OCI-LY1 (cell line): ENCODE measurements around the gene DEFB131B.
A peak's percentile ranks its signal among the peaks of the same experiment; 100 is the strongest.
"Not testable (repeated sequence)": the region's sequence is repeated elsewhere in the genome, so short reads cannot be mapped to it uniquely, and the experiment has no call there.

Experiments used
- H2AFZ ChIP-seq: fragments of 200-600 bp; sonication (generic), shearing (Covaris generic); 2 replicates; pipeline ENCODE4 v1.6.0; 2014; ENCODE audit warnings: antibody characterized with exemption, mild to moderate bottlenecking, low read length
- H3F3A ChIP-seq: fragments of 200-600 bp; sonication (generic), shearing (Covaris generic); 2 replicates; pipeline ENCODE4 v1.6.0; 2014; ENCODE audit warnings: mild to moderate bottlenecking, antibody characterized with exemption, low read length, moderate library complexity; ENCODE audit not compliant: insufficient read depth
- H3K27ac ChIP-seq: fragments of 200-600 bp; sonication (generic); 2 replicates; pipeline ENCODE4 v1.5.1; 2014; ENCODE audit warnings: low read length, mixed run types, mild to moderate bottlenecking, low read depth; ENCODE audit not compliant: poor library complexity, severe bottlenecking
- H3K27me3 ChIP-seq: fragments of 200-600 bp; sonication (generic); 2 replicates; pipeline ENCODE4 v1.6.0; 2014; ENCODE audit warnings: antibody characterized with exemption, mild to moderate bottlenecking, low read length, moderate library complexity; ENCODE audit not compliant: insufficient read depth
- H3K36me3 ChIP-seq: fragments of 200-600 bp; sonication (generic); 2 replicates; pipeline ENCODE4 v1.6.1; 2014; ENCODE audit warnings: mild to moderate bottlenecking, antibody characterized with exemption, low read length, moderate library complexity, mixed read lengths; ENCODE audit not compliant: insufficient read depth
- H3K4me1 ChIP-seq: fragments of 200-600 bp; sonication (generic); 2 replicates; pipeline ENCODE4 v1.5.1; 2014; ENCODE audit warnings: mild to moderate bottlenecking, low read length, moderate library complexity; ENCODE audit not compliant: insufficient read depth, severe bottlenecking
- H3K4me2 ChIP-seq: fragments of 200-600 bp; sonication (generic), shearing (Covaris generic); 2 replicates; pipeline ENCODE4 v1.6.1; 2014; ENCODE audit warnings: low read length
- H3K4me3 ChIP-seq: fragments of 200-600 bp; sonication (generic); 2 replicates; pipeline ENCODE4 v1.5.1; 2014; ENCODE audit warnings: low read length, low read depth, mild to moderate bottlenecking, mixed read lengths; ENCODE audit not compliant: poor library complexity, severe bottlenecking
- H3K79me2 ChIP-seq: fragments of 200-600 bp; shearing (Covaris generic); 2 replicates; pipeline ENCODE4 v1.6.1; 2016; ENCODE audit warnings: mixed run types, low read length, mixed read lengths; ENCODE audit not compliant: insufficient read depth
- H3K9ac ChIP-seq: fragments of 200-600 bp; sonication (generic), shearing (Covaris generic); 2 replicates; pipeline ENCODE4 v1.6.1; 2014; ENCODE audit warnings: mild to moderate bottlenecking, low read length, mixed read lengths
- H3K9me2 ChIP-seq: fragments of 200-600 bp; sonication (generic), shearing (Covaris generic); 2 replicates; pipeline ENCODE4 v1.6.1; 2014; ENCODE audit warnings: low read depth, mild to moderate bottlenecking, low read length, mixed read lengths
- H3K9me3 ChIP-seq: fragments of 200-600 bp; shearing (Covaris generic); 2 replicates; pipeline ENCODE4 v1.6.1; 2014; ENCODE audit warnings: low read length, mixed read lengths
- H4K20me1 ChIP-seq: fragments of 200-600 bp; sonication (generic), shearing (Covaris generic); 2 replicates; pipeline ENCODE4 v1.6.0; 2016; ENCODE audit warnings: mild to moderate bottlenecking, low read length; ENCODE audit not compliant: insufficient read depth
- CTCF ChIP-seq: fragments of 200-600 bp; sonication (generic), shearing (Covaris generic); IDR thresholded peaks from 2 replicates; pipeline ENCODE4 v1.5.1; 2017; ENCODE audit warnings: mild to moderate bottlenecking, antibody characterized with exemption, low read length, moderate library complexity, mixed read lengths
- EZH2 ChIP-seq: fragments of 200-600 bp; sonication (generic), shearing (Covaris generic); IDR thresholded peaks from 2 replicates; pipeline ENCODE4 v1.8.0; 2017; ENCODE audit warnings: borderline replicate concordance, mixed run types, mild to moderate bottlenecking, antibody characterized with exemption, low read length, moderate library complexity, mixed read lengths

DEFB131B gene

GRCh38 chr11:71843858-71844257 is 34.4 kb upstream of the DEFB131B start:
- Histone ChIP-seq H3K79me2 (no peaks in the 10 kb centered on the region), H3K9me3 (no peaks in the 10 kb centered on the region), H3K27ac (no peak overlapping the region), H2AFZ (no peak overlapping the region), H4K20me1 (no peaks in the 10 kb centered on the region), H3K9me2 (no peaks in the 10 kb centered on the region), H3F3A (no peaks in the 10 kb centered on the region), H3K4me2 (no peak overlapping the region), H3K4me3 (no peak overlapping the region), H3K36me3 (no peaks in the 10 kb centered on the region; the same call in 1 of the 2 replicates), H3K9ac (no peak overlapping the region), H3K27me3 (no peaks in the 10 kb centered on the region), H3K4me1 (no peaks in the 10 kb centered on the region)
- TF ChIP-seq EZH2 (no peak), CTCF (no peak)

GRCh38 chr11:71853895-71854294 is 24.4 kb upstream of the DEFB131B start:
- H2AFZ ChIP-seq, H3K4me2 ChIP-seq, H3K36me3 ChIP-seq, H3K27ac ChIP-seq, H3K9me2 ChIP-seq, H3K4me1 ChIP-seq, H3K9me3 ChIP-seq, H3F3A ChIP-seq, H3K27me3 ChIP-seq, H3K4me3 ChIP-seq, H4K20me1 ChIP-seq, H3K79me2 ChIP-seq, H3K9ac ChIP-seq: not testable (repeated sequence)

GRCh38 chr11:71855880-71856279 is 22.4 kb upstream of the DEFB131B start:
- not testable (repeated sequence) for H3K4me1 ChIP-seq, H3K4me3 ChIP-seq, H4K20me1 ChIP-seq, H3K9me2 ChIP-seq, H3K79me2 ChIP-seq, H3K27me3 ChIP-seq, H3K4me2 ChIP-seq, H3K27ac ChIP-seq, H3K9ac ChIP-seq, H3K9me3 ChIP-seq, H3F3A ChIP-seq, H2AFZ ChIP-seq, H3K36me3 ChIP-seq

GRCh38 chr11:71860835-71861234 is 17.4 kb upstream of the DEFB131B start:
- not testable (repeated sequence) for H3K36me3 ChIP-seq, H3K4me3 ChIP-seq, H3K9me3 ChIP-seq, H3K4me2 ChIP-seq, H2AFZ ChIP-seq, H3K9ac ChIP-seq, H3K27ac ChIP-seq, H3K79me2 ChIP-seq, H3K27me3 ChIP-seq, H3F3A ChIP-seq, H4K20me1 ChIP-seq, H3K9me2 ChIP-seq
- peaks cover 10% of the 10 kb centered on the region for H3K4me1 ChIP-seq

- H3K9me2 ChIP-seq, H3K9ac ChIP-seq, H4K20me1 ChIP-seq, H3K27me3 ChIP-seq, H3K4me2 ChIP-seq, H3K4me3 ChIP-seq, H3K27ac ChIP-seq, H3F3A ChIP-seq, H3K79me2 ChIP-seq, H3K9me3 ChIP-seq, H2AFZ ChIP-seq, H3K36me3 ChIP-seq: not testable (repeated sequence)
- peak; percentile 56 for TF ChIP-seq CTCF
- H3K4me1 ChIP-seq, result peaks cover 10% of the 10 kb centered on the region
Measured at GRCh38 chr11:71863978-71864627, 14.2 kb upstream of the DEFB131B start.

GRCh38 chr11:71867209-71867608 is 11.0 kb upstream of the DEFB131B start:
- H3K4me3 ChIP-seq, H4K20me1 ChIP-seq, H3K4me2 ChIP-seq, H3K27me3 ChIP-seq, H3K36me3 ChIP-seq, H3K27ac ChIP-seq, H3K9me3 ChIP-seq, H3F3A ChIP-seq, H3K9ac ChIP-seq, H3K79me2 ChIP-seq, H2AFZ ChIP-seq, H3K9me2 ChIP-seq: not testable (repeated sequence)
- peaks cover 27% of the 10 kb centered on the region for H3K4me1 ChIP-seq
